BLaER1 treated with 17β-estradiol and CSF1 and Interleukin-3, amounts not matched to agents 10 nM and 100 nM (cell line): ENCODE measurements around the gene SLC9A5.
A peak's percentile ranks its signal among the peaks of the same experiment; 100 is the strongest.

Source experiments
- H3K27ac ChIP-seq, 11 experiments: shearing (Covaris generic); formaldehyde crosslinking; 2 replicates each; pipeline ENCODE4 v1.8.1; 2022
- H3K27me3 ChIP-seq, 11 experiments: shearing (Covaris generic); formaldehyde crosslinking; 2 replicates each; pipeline ENCODE4 v1.8.1; 2022
- H3K36me3 ChIP-seq, 11 experiments: shearing (Covaris generic); formaldehyde crosslinking; 2 replicates each; pipeline ENCODE4 v1.8.1; 2022
- H3K4me1 ChIP-seq, 10 experiments: shearing (Covaris generic); formaldehyde crosslinking; 2 replicates each; pipeline ENCODE4 v1.8.1; 2022
- H3K4me2 ChIP-seq, 11 experiments: shearing (Covaris generic); formaldehyde crosslinking; 2 replicates each; pipeline ENCODE4 v1.8.1; 2022
- H3K4me3 ChIP-seq, 10 experiments: shearing (Covaris generic); formaldehyde crosslinking; 2 replicates each; pipeline ENCODE4 v1.8.1; 2022
- H3K9ac ChIP-seq, 11 experiments: shearing (Covaris generic); formaldehyde crosslinking; 2 replicates each; pipeline ENCODE4 v1.8.1; 2022
- H3K9me3 ChIP-seq, 11 experiments: shearing (Covaris generic); formaldehyde crosslinking; replicated peaks in 1 of 11; 2 replicates each; pipeline ENCODE4 v1.8.1; 2022
- H4K20me1 ChIP-seq, 11 experiments: shearing (Covaris generic); formaldehyde crosslinking; 2 replicates each; pipeline ENCODE4 v1.8.1; 2022
- Cebpa-rat ChIP-seq, 11 experiments: shearing (Covaris generic); IDR thresholded peaks; 2 replicates each; pipeline ENCODE4 v1.8.1; 2022

SLC9A5 gene

GRCh38 chr16:67283826-67284555 is 35.2 kb downstream of the SLC9A5 start:
- Histone ChIP-seq H3K36me3 (no peaks in the 10 kb centered on the region), H3K4me3 (no peak overlapping the region), H3K27ac (no peak overlapping the region), H3K9ac (peak overlapping the region in 7 of 11 experiments; percentile 14 to 51 (median 40); a peak in 8 of 22 replicates), H4K20me1 (peaks cover 0 to 8% (median 0%) of the 10 kb centered on the region in 11 experiments; a peak in 2 of 22 replicates), H3K4me1 (peaks cover 4 to 39% (median 24%) of the 10 kb centered on the region in 10 experiments; a peak in 18 of 20 replicates), H3K4me2 (peak overlapping the region; percentile 7 to 81 (median 65); a peak in 20 of 22 replicates), H3K27me3 (peaks cover 0 to 5% (median 0%) of the 10 kb centered on the region in 11 experiments; a peak in 1 of 22 replicates), H3K9me3 (no peaks in the 10 kb centered on the region)
- no peak for TF ChIP-seq Cebpa-rat (IDR thresholded peaks at IDR 0.05)

GRCh38 chr16:67284699-67285646 is 36.2 kb downstream of the SLC9A5 start:
- peak overlapping the region in 5 of 11 experiments; percentile 14 to 51 (median 48); a peak in 5 of 22 replicates for H3K9ac ChIP-seq

GRCh38 chr16:67286441-67287235 is 37.9 kb downstream of the SLC9A5 start:
- Histone ChIP-seq H3K4me2 (no peak overlapping the region), H3K27me3 (no peaks in the 10 kb centered on the region), H3K27ac (no peak overlapping the region), H3K4me3 (no peak overlapping the region), H3K36me3 (no peaks in the 10 kb centered on the region), H3K9ac (no peak overlapping the region), H3K9me3 (no peaks in the 10 kb centered on the region), H4K20me1 (peaks cover 0 to 8% (median 0%) of the 10 kb centered on the region in 11 experiments; a peak in 2 of 22 replicates), H3K4me1 (peaks cover 10 to 42% (median 26%) of the 10 kb centered on the region in 10 experiments; a peak in 19 of 20 replicates)
- TF ChIP-seq Cebpa-rat (IDR thresholded peaks at IDR 0.05): no peak

More at GRCh38 chr16:67284699-67285646, 36.2 kb downstream of the SLC9A5 start:
- Histone ChIP-seq H3K27ac (no peak overlapping the region), H3K4me3 (no peak overlapping the region), H3K27me3 (no peaks in the 10 kb centered on the region), H3K4me2 (peak overlapping the region; percentile 7 to 81 (median 65); a peak in 20 of 22 replicates), H3K4me1 (peaks cover 10 to 42% (median 26%) of the 10 kb centered on the region in 10 experiments; a peak in 19 of 20 replicates), H3K36me3 (no peaks in the 10 kb centered on the region), H4K20me1 (peaks cover 0 to 8% (median 0%) of the 10 kb centered on the region in 11 experiments; a peak in 2 of 22 replicates), H3K9me3 (no peaks in the 10 kb centered on the region)
- TF ChIP-seq Cebpa-rat (IDR thresholded peaks at IDR 0.05): no peak

DNA sequence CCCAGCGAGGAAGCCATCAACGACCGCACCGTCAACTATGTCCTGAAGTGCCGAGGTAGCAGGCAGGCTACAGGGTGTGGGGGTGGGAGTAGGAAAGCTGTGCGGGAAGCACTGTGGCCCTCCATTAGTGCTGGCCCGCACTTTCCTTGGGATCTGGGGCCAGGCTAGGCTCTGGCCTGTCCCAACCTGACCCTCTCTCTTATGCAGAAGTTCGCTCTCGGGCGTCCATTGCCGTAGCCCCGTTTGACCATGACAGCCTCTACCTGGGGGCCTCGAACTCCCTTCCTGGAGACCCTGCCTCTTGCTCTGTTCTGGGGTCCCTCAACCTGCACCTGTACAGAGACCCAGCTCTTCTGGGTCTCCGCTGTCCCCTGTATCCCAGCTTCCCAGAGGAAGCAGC is 39.2 kb downstream of the SLC9A5 start:
- Histone ChIP-seq H3K27ac (no peak overlapping the region), H3K36me3 (no peaks in the 10 kb centered on the region), H3K27me3 (no peaks in the 10 kb centered on the region), H4K20me1 (peaks cover 0 to 8% (median 0%) of the 10 kb centered on the region in 11 experiments; a peak in 2 of 22 replicates), H3K4me2 (no peak overlapping the region), H3K4me1 (peaks cover 10 to 42% (median 26%) of the 10 kb centered on the region in 10 experiments; a peak in 19 of 20 replicates), H3K9me3 (no peaks in the 10 kb centered on the region), H3K9ac (no peak overlapping the region), H3K4me3 (no peak overlapping the region)
- TF ChIP-seq Cebpa-rat (IDR thresholded peaks at IDR 0.05): no peak

GRCh38 chr16:67291461-67291860 is 42.7 kb downstream of the SLC9A5 start:
- H3K4me1 ChIP-seq: peaks cover 4 to 12% (median 6%) of the 10 kb centered on the region in 10 experiments; a peak in 11 of 20 replicates
- H3K36me3 ChIP-seq: no peaks in the 10 kb centered on the region
- no peaks in the 10 kb centered on the region for H3K9me3 ChIP-seq
- no peaks in the 10 kb centered on the region for H3K27me3 ChIP-seq
- no peak overlapping the region for H3K27ac ChIP-seq
- H3K9ac ChIP-seq: no peak overlapping the region
- H4K20me1 ChIP-seq: no peaks in the 10 kb centered on the region; a peak in 1 of 22 replicates
- no peak overlapping the region for H3K4me2 ChIP-seq
- H3K4me3 ChIP-seq: no peak overlapping the region
- TF ChIP-seq Cebpa-rat (IDR thresholded peaks at IDR 0.05): no peak

DNA sequence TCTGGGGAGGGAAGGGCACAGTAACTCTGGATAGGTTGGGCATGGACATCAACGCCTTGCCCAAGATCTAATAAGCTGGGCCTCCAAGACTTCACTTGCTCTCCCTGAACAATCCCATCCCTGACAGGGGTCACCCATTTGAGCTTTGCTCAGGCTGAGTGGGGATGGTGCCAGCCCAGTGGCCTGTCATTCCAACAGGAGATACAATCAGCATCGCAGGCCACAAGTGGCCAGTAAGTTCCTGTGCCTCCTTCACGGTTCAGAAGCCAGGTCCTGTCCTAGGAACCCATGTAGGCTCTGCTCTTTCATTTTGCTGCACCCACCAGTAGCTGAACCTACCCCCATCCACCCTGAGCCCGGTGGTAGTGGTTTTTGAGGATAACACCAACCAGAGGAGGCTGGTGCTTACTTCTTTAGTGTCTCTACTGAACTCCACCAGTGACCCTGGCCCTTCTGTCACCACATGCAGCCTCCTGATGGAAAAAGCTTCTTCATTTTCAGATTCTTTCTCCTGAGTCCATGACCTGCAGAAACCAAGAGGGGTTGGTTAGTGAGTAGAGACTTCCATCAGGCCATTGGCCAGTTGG is 45.5 kb downstream of the SLC9A5 start:
- H3K36me3 ChIP-seq: no peaks in the 10 kb centered on the region

GRCh38 chr16:67294938-67295361 is 46.2 kb downstream of the SLC9A5 start:
- Histone ChIP-seq H3K4me3 (no peak overlapping the region), H3K4me2 (no peak overlapping the region), H3K27me3 (no peaks in the 10 kb centered on the region), H3K4me1 (peaks cover 0 to under 1% (median 0%) of the 10 kb centered on the region in 10 experiments; a peak in 2 of 20 replicates), H3K36me3 (no peaks in the 10 kb centered on the region), H3K9me3 (no peaks in the 10 kb centered on the region), H3K9ac (no peak overlapping the region), H4K20me1 (no peaks in the 10 kb centered on the region), H3K27ac (no peak overlapping the region)
- TF ChIP-seq Cebpa-rat (IDR thresholded peaks at IDR 0.05): no peak

More for the DNA sequence above, 45.5 kb downstream of the SLC9A5 start:
- no peak overlapping the region for H3K4me2 ChIP-seq
- H3K9me3 ChIP-seq: no peaks in the 10 kb centered on the region
- H4K20me1 ChIP-seq: no peaks in the 10 kb centered on the region
- H3K4me1 ChIP-seq: peaks cover 4 to 7% (median 6%) of the 10 kb centered on the region in 10 experiments; a peak in 10 of 20 replicates
- H3K27ac ChIP-seq: no peak overlapping the region
- no peak overlapping the region for H3K9ac ChIP-seq
- no peak overlapping the region for H3K4me3 ChIP-seq
- H3K27me3 ChIP-seq: no peaks in the 10 kb centered on the region
- no peak for TF ChIP-seq Cebpa-rat (IDR thresholded peaks at IDR 0.05)

DNA sequence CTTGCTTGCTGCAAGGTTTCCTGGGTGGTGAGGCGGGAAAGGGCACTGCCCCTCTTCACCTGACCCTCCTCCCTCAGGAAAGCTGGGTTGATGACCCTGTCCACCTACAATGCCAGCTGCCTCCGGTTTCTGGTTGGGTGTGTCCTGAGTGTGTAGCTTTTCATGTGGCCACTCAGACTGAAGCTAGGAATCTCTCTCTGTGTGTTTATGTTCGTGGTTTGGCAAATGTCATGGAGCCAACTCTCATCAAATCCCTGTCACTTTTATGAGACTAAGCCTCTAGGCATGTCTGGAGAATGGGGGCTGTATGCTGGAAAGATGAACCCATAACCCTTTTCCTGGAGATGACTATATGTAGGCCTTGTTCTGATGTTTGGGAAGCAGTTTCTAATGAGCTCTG is 47.6 kb downstream of the SLC9A5 start:
- Histone ChIP-seq H3K36me3 (no peaks in the 10 kb centered on the region), H3K4me3 (no peak overlapping the region), H3K4me1 (no peaks in the 10 kb centered on the region), H3K27ac (no peak overlapping the region), H3K4me2 (no peak overlapping the region), H3K9me3 (no peaks in the 10 kb centered on the region), H3K27me3 (no peaks in the 10 kb centered on the region), H4K20me1 (no peaks in the 10 kb centered on the region), H3K9ac (no peak overlapping the region)
- no peak for TF ChIP-seq Cebpa-rat (IDR thresholded peaks at IDR 0.05)
